GM18520 (cell line): ENCODE results near the gene ABTB1.
"Not testable (repeated sequence)": the region's sequence is repeated elsewhere in the genome, so short reads cannot be mapped to it uniquely, and the experiment has no call there.

Experiments
- ATAC-seq: cut with Tn5 transposase; IDR thresholded peaks from one replicate; pipeline ENCODE4 v1.9.1; 2021; ENCODE audit not compliant: unreplicated experiment

Gene ABTB1

GRCh38 chr3:127671523-127672428 lies 976 bp upstream of the ABTB1 start:
- peak; percentile 5 for ATAC-seq

GRCh38 chr3:127673191-127674100 lies 694 bp downstream of the ABTB1 start:
- peak; percentile 18 for ATAC-seq

DNA sequence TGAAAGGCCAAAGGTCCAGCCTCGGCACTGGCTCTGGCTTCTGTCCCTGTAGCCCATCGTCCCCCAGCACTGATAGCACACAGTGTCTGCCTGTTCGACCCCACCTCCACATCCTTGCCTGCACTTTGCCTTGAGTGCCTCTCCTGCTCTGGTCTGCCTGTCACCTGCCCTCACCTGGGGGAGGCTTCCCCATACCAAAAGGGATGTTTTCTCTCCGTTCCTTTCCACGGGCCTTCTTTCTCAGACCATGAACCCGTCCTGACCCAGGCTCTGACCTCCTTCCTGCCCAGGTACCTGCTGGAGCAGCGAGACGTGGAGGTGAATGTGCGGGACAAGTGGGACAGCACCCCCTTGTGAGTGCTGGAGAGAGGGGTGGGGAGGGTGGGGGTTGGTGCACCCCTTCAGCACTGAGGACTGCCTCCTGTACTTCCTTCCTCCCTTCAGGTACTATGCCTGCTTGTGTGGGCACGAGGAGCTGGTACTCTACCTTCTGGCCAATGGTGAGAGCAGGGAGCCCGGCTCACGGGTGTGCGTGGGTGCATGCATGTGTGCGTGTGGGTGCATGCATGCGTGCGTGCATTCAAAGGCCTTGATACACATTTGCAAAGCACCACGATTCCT lies 1.5 kb downstream of the ABTB1 start:
- no peak for ATAC-seq

DNA sequence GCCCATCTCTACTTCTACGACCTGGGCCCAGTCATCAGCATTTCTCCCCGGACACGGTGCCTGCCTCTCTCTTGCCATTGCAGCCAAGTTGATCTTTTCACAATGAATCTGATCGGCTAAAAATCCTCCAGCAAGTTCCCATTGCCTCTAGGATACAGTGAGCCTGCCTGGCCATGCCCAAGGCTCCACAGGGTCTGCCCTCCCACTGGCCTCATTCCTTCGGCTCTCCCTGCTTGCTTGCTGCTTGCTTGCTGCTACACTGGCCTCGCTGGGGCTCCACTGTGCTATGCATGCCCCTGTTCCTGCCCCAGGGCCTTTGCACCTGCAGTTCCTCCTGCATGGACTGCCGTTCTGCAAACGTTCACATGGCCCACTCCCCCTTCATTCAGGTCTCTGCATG lies 2.0 kb downstream of the ABTB1 start:
- no peak for ATAC-seq

DNA sequence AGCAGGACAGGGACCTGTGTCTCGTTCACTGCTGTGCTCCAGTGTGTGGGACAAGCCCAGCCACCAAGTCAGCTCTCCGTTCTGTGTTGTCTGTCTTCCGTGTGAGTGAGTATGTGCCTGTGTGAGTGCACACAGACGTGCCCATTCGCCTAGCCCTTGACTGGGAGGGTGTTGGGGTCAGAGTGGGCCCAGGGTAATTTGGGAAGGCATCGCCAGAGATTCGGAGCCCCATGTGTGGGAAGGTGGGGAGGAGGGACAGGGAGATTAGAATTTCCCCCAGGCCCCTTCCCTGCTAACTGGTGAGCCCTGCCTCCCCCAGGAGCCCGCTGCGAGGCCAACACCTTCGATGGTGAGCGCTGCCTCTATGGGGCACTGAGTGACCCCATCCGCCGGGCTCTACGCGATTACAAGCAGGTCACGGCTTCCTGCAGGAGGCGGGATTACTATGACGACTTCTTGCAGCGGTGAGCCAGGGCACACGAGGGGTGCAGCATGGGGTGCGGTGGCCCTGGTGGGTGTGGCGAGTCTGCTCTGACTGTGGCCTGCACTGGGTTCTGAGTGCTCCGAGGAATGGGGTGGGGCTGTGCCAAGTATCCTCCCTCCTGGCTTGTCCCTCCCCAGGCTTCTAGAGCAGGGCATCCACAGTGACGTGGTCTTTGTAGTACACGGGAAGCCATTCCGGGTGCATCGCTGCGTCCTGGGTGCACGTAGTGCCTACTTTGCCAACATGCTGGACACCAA lies 3.1 kb downstream of the ABTB1 start:
- no peak for ATAC-seq

DNA sequence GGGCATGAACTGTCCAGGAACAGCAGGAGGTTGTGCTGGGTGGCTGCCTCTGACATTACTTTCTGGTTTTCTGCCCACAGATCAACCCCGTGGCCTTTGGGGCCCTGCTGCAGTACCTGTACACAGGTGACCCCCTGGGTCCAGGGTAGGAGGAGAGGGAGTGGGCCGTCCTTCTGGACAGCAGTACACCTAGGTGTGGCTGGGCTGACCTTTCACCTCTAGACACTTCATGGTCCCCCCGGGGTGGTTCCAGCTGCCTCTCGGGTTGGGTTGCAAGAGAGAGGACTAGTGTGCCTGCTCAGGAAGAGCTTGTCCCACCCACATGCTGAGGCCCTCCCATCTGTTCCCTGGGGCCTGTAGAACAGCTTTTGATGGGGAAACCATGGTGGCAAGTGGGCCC lies 3.7 kb downstream of the ABTB1 start:
- no peak for ATAC-seq

DNA sequence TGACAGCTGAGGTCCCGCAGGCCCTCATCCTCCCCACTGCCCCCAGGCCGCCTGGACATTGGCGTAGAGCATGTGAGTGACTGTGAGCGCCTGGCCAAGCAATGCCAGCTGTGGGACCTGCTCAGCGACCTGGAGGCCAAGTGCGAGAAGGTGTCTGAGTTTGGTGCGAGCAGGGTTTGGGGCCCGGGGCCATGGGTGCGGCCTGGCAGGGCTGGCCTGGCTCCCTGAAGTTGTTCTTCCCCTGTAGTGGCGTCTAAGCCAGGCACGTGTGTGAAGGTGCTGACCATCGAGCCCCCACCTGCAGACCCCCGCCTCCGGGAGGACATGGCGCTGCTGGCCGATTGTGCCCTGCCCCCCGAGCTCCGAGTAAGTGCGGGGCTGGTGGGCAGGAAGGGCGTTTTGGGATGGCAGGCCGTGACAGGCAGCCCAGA lies 4.2 kb downstream of the ABTB1 start:
- no peak for ATAC-seq

- no peak for ATAC-seq
These were observed 5.0 kb downstream of the ABTB1 start for GRCh38 chr3:127677541-127678314.

DNA sequence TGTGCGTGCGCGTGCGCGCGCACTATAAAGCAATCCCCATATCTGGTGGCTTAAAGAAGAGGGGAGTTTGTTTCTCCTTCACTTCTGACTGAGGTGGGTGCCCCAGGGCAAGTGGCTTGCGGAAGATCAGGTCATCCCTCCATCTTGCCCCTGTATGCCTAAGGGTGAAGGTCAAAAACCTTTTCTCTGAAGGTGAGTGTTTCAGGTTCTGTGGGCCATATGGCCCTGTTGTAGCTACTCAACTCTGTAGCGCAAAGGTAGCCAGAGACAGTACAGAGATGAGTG lies 5.5 kb downstream of the ABTB1 start:
- no peak for ATAC-seq

- no peak for ATAC-seq
These were observed 6.1 kb downstream of the ABTB1 start for GRCh38 chr3:127678611-127679533.

DNA sequence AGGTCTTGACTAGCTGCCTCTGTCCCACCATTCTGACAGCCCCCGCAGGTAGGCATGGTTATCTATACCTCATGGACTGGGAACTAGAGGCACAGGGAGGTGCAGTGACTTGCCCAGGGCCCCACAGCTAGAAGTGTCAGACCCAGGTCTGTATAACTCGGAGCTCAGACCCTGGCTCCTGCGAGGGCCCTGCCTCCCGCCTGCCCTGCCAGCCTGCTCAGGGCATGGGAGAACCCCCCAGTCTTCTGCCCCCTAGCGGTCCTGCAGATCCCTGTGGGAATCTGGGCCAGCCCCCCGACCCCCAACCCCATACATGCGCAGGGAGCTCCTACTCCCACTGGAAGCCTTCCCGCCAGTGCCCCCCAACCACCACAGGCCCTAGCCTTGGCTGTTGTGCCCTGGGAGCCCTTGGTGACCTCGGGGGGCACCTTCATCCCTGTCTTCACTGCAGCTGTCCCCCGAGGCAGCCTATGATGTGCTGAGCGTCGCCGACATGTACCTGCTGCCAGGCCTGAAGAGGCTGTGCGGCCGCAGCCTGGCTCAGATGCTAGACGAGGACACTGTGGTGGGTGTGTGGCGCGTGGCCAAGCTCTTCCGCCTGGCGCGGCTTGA lies 6.9 kb downstream of the ABTB1 start:
- ATAC-seq = no peak

DNA sequence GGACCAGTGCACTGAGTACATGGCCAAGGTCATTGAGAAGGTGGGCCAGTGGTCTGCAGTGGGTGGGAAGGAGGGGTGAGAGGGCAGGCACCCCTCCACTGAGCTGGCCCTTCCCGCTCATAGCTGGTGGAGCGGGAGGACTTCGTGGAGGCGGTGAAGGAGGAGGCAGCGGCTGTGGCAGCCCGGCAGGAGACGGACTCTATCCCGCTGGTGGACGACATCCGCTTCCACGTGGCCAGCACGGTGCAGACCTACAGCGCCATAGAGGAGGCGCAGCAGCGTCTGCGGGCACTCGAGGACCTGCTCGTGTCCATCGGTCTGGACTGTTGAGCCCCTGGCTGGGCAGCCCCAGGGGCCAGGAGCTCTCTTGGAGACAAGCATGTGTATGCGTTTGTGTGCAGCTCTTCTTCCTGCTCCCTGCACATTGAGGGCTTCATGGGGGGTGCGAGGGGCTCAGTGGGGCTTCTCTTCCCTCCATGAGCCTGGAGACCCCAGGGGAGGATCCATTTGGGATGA lies 7.5 kb downstream of the ABTB1 start:
- no peak for ATAC-seq

- no peak for ATAC-seq
These were observed 8.1 kb downstream of the ABTB1 start for GRCh38 chr3:127680798-127681221.

GRCh38 chr3:127682175-127682554 lies 9.4 kb downstream of the ABTB1 start:
- ATAC-seq = not testable (repeated sequence)

DNA sequence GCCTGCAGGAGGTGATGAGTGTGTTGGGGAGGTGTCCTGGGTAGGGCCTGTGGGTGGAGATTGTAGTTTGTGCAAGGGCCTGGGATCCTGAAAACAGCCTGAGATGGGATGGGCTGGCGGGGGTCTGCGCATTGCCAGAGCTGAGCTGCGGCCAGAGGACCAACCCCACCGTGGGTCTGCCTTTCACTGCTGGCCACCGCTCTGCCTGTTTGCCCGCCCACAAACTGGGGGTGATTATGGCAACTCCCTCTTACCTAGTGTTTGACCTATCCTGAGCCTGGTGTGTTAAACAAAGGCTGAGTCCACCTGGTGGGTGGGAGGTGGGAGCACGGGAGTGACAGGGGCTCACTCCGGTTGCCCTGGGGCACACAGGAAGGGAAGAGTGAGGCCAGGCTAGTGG lies 9.8 kb downstream of the ABTB1 start:
- no peak for ATAC-seq

- no peak for ATAC-seq
These were observed 12.3 kb downstream of the ABTB1 start for GRCh38 chr3:127684871-127685707.

- ATAC-seq = no peak
These were observed 13.2 kb downstream of the ABTB1 start for GRCh38 chr3:127685708-127686511.
